Ovary (tissue), 3 donors: Measurements from ENCODE around the gene SLC1A2.

Experiments
- CTCF ChIP-seq, 3 donors: fragments of 450-650 bp in 2 of 3; fragments of 200-600 bp in 1 of 3; IDR thresholded peaks; one replicate each; pipeline versions ENCODE4 v1.5.1 to v1.8.0; 2016 to 2022; ENCODE audit warnings: antibody characterized with exemption in 3 of 3, mild to moderate bottlenecking in 1 of 3
- EP300 ChIP-seq: sonication (generic); formaldehyde crosslinking; IDR thresholded peaks from one replicate; pipeline ENCODE4 v1.6.1; 2017; ENCODE audit warnings: antibody characterized with exemption
- POLR2A ChIP-seq: fragments of 450-650 bp; IDR thresholded peaks from one replicate; pipeline ENCODE4 v1.6.1; 2017; ENCODE audit warnings: antibody characterized with exemption, mild to moderate bottlenecking, moderate library complexity
- donor health status: DM: no; HTN: no; CAD: no.

- no peak for TF ChIP-seq EP300
- no peak for TF ChIP-seq CTCF (IDR thresholded peaks at IDR 0.05)
- TF ChIP-seq POLR2A: no peak
These were observed 117.0 kb downstream of the SLC1A2 start for GRCh38 chr11:35302398-35302797.
